ENCODE results near the gene GSTA4. TPM values are rescaled to one million over a fixed set of nuclear protein-coding genes. Genes with fewer than 3 reads are reported as not detected.

GSTA4 gene
- polyA plus RNA-seq, 1 donor = 93.6 TPM

- DNase-seq = peak; percentile 68 to 78
- peak overlapping the region; percentile 44 for H3K27ac ChIP-seq (ENCODE audit: low read length)
- H3K4me3 ChIP-seq (ENCODE audit: low read length) = no peak overlapping the region
- WGBS (ENCODE audit: insufficient coverage, low lambda C conversion rate) = 100% methylated on average over 2 of the region's 6 CpGs
- H3K27me3 ChIP-seq (ENCODE audit: control insufficient read depth, insufficient read depth, low read length) = no peaks in the 10 kb centered on the region
- H3K36me3 ChIP-seq (ENCODE audit: control insufficient read depth, insufficient read depth, low read length) = no peaks in the 10 kb centered on the region
- no peaks in the 10 kb centered on the region for H3K9me3 ChIP-seq (ENCODE audit: control insufficient read depth, low read depth, low read length)
- peaks cover 3% of the 10 kb centered on the region for H3K4me1 ChIP-seq (ENCODE audit: control insufficient read depth, insufficient read depth, low read length)
Observed at GRCh38 chr6:52929321-52930164, 65.5 kb downstream of the GSTA4 start.

Other genes with a start within 250 kb of the GSTA4 start
- gene GSTA2, start 231.8 kb downstream of the GSTA4 start, polyA plus RNA-seq = 24.0 TPM
- 311 TPM for gene GSTA1, start 191.5 kb downstream of the GSTA4 start, polyA plus RNA-seq
- gene GSTA5, start 154.5 kb downstream of the GSTA4 start, polyA plus RNA-seq = not detected
- 0.12 TPM for gene GSTA3, start 85.6 kb downstream of the GSTA4 start, polyA plus RNA-seq
- gene CILK1, start 66.5 kb upstream of the GSTA4 start, polyA plus RNA-seq = 56.0 TPM
- gene FBXO9, start 70.1 kb upstream of the GSTA4 start, polyA plus RNA-seq = 175 TPM
- gene GCM1, start 153.6 kb upstream of the GSTA4 start, polyA plus RNA-seq = not detected